ENCODE measurements around the gene ABR.

DNA sequence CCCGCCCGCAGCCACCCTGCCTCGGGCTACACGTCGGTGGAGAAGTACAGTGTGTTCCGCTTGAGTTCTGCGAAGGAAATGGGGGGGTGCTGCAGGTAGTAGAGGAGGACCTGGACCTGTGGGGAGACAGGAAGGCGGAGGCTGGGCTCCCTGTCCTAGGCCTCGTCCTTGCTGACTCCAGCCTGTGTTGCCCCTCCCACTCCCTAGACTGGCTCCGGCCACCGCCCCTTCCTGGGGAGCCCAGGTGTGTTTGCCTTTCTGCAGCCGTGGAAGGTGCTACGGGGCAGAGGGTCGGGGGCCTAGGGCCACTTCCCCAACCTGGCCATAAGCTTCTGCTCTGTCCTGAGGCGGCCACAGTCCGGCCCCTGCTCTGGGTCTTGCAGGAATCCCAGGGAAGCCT, 173.7 kb downstream of the ABR start:
- TF ChIP-seq, protein P1, sequence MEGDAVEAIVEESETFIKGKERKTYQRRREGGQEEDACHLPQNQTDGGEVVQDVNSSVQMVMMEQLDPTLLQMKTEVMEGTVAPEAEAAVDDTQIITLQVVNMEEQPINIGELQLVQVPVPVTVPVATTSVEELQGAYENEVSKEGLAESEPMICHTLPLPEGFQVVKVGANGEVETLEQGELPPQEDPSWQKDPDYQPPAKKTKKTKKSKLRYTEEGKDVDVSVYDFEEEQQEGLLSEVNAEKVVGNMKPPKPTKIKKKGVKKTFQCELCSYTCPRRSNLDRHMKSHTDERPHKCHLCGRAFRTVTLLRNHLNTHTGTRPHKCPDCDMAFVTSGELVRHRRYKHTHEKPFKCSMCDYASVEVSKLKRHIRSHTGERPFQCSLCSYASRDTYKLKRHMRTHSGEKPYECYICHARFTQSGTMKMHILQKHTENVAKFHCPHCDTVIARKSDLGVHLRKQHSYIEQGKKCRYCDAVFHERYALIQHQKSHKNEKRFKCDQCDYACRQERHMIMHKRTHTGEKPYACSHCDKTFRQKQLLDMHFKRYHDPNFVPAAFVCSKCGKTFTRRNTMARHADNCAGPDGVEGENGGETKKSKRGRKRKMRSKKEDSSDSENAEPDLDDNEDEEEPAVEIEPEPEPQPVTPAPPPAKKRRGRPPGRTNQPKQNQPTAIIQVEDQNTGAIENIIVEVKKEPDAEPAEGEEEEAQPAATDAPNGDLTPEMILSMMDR (IDR thresholded peaks at IDR 0.05; ENCODE audit: insufficient read depth, low read depth, low read length): no peak
- TF ChIP-seq EZH2 (IDR thresholded peaks at IDR 0.05; ENCODE audit: insufficient read depth, low read length): no peak

All from astrocyte (in vitro differentiated cells and primary cell).